Eye (tissue), 1 donor: ENCODE measurements around the gene GUCY1B1.
A peak's percentile ranks its signal among the peaks of the same experiment; 100 is the strongest.

ENCODE experiments used
- DNase-seq: peaks from one replicate; pipeline ENCODE4 v3.0.0-alpha.2; 2015

GUCY1B1 gene

DNA sequence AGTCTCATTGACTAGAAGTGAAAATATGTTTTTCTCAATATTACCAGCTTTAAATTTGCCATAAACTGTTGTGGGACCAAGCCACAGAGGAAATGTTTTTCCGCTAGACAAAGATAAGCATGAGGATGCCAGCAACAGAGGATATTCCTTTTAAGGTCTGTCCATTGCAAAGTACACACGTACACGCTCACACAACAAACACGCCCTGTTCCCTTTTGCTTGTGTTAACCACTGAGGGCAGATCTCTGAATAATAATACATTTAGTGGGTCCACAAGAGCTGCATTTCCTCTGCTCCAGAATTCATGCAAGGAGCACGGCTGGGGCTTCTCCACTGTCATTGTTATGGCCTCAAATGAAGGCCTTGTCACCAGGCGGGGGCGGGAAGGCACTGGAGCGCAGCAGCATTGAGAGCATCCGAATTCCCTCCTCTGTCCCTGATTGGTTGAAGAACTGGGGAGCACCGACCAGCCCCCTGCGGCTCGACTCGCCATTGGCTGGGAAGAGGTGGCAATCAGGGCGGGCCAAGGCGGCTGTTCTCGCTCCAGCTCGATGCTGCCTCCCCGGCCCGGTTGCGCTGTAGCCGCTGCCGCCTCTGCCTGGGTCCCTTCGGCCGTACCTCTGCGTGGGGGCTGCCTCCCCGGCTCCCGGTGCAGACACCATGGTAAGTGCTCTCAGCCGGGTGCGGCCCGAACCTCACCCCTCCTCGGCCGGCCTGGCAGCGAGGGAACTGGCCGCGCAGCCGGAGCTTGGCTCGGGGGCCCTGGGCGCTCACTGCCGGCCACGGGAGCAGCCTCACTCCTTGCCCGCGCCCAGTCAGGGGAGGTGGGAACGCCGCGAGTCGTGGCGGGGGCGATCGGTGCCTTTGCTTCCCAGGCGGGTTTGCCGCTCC is at the start of gene GUCY1B1:
Gene GUCY1B1, plus strand, starts transcription at position 541 of the 891 bp plus-strand sequence. Its CDS starts 120 bp downstream, at position 661.
- DNase-seq: peak; percentile 97

DNA sequence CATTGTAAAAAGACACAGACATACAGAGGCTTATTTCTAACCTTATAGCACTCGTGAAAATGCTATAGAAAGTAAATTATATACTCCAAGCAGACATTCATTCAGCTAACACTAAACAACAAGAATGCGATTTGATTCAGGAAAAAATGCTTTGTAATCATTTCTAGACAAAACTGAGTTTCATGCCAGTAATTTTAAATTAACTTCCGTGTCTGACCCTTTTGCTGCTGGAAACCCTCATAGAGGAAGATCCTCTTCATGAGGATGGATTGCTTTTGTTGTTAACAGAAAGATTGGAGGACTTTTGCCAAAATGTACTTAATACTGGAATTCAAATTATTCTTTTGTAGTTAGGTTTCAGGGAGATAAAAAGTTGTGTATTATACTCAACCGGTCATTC is 48.9 kb upstream of the GUCY1B1 start:
- DNase-seq: no peak

DNA sequence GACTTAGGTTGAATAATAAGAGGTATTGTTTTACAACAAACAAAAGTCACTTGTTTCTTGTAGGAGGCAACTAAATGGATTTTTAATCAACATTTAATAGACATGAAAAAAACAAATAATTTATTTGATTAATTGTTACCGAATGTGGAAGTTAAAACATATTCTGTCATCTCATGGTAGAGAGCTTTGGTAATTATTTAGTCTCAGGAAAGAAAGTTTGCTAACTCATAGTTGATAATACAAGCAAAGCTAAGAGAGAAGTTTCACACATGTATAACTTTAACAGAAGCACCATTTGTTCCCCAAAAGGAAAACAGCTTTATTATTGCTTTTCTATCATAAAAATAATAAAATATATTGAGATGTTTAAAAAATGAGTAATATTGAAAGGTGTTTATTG is 47.3 kb upstream of the GUCY1B1 start:
- no peak for DNase-seq

DNA sequence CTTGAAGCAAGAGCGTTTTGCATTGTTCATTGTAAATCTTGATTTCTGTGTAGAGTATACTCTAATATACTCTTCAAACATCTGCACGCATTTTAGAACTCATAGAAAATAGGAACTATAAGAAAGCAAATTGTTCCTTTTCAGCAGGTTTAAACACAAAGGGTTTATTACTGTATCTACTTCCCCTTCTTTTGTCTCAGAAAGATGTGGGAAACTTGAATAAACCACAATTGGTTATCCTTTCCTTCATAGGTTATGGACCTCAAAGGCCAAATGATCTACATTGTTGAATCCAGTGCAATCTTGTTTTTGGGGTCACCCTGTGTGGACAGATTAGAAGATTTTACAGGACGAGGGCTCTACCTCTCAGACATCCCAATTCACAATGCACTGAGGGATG is 46.0 kb upstream of the GUCY1B1 start:
- DNase-seq: no peak

DNA sequence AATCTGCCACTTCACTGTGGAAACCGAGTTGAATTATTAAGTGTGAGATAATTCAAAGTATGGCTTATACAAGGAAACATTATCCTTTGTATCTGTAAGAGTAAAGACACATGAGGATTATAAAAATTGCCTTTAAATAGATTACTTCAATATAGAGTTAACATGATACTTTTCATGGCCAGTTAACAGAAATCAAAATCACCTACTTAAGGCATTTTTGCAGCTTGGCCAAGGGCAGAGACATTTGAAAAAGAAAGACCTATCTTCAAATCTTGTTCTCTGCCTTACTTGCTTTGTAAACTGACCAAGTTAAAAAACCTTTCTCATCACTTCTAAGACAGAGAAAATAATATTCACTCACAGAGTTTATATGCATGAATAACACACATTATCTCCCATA is 44.9 kb upstream of the GUCY1B1 start:
- no peak for DNase-seq

DNA sequence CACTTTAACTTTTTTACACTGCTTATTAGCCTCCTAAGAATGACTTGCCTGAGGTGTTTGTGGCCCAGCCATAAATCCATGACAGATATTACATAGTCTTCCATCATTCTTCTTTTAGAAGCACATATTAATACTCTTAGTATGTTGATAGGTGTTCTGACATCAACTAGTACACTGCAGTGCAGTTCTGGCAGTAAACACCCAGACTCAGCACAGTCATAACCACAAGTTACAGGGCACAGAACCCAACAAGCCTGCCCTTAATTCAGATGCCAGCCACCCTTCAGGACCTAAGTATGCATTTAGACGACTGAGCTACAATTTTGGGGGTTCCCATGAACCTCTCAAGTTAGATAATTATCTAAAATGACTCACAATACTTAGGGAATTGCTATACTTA is 36.5 kb upstream of the GUCY1B1 start:
- no peak for DNase-seq

DNA sequence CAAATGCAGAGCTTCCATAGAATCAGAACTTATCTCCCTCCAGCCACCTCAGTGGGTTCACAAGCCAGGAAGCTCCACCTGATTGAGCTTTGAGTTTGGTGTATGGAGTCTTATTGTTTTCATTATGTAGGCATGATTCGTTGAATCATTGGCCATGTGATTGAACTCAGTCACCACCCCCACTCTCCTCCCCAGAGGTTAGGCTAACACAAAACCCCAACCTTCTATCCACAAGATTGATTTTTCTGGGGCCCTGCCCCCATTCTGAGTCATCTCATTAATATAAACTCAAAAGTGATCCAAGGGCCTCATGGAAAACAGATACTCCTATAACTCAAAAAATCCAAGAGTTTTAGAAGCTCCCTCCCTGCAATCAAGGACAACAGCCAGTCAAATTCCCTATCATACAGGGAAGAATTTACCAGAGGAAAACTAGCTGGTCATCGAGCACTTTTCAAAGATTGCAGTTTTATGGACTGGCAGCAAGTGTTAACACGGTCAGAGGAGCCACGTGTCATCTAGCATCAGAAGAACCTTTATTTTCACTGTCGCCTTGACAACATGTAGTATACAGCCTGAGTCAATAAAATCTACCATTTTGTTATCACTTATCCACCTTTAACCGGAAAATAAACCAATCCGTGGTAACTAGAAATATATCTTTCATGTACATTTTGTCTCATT is 35.9 kb upstream of the GUCY1B1 start:
- no peak for DNase-seq

DNA sequence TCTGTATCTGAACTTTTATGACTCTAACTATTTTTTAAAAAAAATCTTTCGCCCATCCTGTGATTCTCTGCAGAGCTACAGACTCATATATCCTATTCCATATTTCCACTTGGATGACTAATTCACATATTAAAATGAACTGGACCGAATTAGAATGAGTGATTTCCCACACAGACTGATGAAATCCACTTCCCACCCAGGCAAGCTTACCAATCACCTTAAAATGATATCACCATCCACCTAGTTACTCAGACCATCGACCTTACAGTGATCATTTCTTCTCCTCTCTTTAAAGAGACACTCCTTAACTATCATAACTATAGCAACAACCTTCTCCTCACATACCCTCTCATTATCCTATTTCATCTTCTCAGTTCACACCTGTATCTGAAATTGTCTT is 34.1 kb upstream of the GUCY1B1 start:
- DNase-seq: no peak

DNA sequence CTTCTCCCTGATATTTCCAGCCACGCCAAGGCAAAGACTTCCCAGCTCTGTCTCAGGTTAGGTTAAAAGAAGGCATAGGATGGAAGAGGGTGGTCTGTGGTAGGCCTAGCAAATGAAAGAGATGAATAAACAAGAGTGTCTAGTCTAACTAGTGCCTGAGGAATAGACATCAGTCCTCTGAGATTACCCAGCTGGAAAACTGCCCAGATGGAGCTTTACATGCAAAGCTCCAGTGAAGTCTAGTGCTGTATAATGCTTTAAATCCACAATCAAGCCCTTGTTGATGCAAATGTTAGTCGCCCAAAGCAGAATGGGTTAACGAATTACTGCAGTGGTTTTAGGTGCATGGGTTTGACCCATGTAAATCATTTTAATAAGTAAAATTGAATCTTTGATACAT is 24.8 kb upstream of the GUCY1B1 start:
- DNase-seq: peak; percentile 31

DNA sequence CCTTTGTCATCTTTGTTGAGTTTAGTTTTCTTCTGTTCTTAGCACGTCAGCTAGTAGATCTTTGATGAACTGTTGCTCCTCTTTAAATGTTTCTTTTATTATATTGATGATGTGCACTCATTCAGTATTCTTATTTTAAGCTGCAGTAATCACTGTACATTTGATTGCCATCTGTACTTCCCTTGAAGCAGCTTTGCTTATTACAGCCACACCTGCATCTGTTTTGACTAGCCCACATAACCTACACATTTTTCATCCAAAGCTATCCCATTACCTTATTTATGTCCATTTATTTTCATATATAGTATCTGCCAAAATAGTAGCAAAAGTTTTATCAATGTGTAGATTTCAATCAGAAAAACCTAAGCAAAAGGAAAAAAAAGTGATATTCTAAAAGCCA is 23.9 kb upstream of the GUCY1B1 start:
- no peak for DNase-seq

DNA sequence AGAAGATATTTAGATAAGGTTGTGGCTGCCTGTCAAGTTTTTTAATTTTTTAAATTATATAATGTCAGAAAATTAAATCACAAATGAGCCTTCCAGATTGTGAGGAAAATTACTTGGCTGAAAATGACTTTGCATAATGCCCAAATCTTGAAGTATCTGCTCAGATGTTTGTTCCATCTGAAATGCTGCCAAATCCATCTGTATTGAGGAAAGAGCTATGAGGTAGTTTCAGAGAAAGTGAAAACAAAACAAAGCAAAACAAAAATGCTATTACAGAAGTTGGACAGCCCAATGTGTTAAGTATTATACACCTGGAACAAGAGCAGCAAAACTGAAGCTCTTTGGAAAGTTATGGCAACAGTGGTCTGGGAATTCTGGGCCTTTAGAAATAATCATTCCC is 23.3 kb upstream of the GUCY1B1 start:
- peak; percentile 38 for DNase-seq

DNA sequence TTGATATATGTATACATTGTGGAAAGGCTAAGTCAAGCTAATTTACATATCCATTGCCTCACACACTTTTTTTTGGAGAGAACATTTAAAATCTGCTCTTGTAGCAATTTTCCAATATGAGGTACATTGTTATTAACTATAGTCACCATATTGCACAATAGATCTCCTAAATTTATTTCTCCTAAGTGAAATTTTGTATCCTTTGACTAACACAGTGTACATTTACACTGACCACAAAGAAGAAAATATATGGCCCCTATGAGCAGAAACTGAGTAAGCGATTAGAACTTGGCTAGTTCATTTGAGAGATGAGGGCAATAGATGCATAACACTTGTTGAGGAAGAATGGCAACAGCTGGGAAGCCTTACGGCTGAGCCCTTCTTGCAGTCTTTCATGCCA is 20.3 kb upstream of the GUCY1B1 start:
- DNase-seq: no peak

DNA sequence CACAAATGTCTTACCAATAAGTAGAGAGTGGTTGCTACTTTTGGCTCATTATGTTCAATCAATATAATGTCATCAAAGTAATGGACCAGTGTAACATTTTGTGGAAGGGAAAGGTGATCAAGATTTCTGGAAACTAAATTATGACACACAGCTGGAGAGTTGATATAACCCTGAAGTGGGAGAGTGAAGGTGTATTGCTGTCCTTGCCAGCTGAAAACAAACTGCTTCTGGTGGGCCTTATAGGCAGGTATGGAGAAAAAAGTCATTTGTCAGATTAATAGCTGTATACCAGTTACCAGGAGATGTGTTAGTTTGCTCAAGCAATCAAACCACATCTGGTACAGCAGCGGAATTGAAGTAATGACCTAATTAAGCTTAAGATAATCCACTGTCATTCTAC is 17.3 kb upstream of the GUCY1B1 start:
- no peak for DNase-seq

DNA sequence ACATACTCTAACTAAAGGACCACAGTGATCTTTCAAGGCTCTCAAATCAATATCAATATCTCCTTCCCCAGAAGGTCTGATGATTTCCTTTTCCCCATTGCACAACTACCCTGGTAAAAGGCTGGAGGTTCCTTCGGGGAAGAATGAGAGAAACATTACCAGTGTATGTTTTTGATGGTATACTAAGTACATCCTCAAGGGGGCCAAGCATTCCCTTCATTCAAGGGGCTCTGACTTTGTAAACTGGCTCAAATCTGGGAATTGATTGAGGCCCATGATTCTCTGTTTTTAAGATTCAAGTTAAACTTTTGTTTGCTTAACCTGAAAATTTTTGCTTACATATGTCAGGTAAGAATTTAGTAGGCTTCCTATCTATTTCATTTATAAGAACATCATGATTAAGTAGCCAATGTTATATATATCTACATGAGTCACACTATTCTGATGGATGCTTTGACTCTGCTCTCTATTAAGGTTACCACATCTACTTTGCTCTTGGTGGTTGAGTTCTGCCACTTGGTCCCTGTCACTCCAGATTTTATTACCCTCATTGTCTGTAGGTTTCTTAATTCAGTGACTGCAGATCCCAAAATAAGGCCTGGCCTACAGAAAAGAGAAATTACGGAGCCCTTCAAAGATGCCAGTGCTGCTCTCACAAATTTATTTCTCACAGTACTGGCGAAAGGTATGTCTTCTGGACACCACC is 16.4 kb upstream of the GUCY1B1 start:
- no peak for DNase-seq

DNA sequence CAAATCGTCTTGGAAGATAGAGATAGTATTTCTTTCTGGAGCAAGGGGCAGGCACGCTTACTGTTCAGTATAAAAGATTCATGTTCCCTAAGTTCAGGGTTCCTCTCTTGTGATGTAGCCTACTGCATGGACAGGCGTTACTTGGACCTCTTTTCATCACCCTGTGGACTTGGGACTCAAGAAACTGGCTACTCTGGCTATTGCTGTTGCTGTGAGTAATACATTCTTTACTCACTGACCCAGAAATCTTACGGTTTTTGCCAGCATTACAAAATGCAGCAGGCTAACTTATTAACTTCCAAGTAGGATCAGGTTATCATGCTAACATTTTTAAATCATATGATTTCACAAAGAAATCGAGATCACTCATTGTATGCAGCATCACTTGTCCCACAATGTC is 12.8 kb upstream of the GUCY1B1 start:
- DNase-seq: no peak

DNA sequence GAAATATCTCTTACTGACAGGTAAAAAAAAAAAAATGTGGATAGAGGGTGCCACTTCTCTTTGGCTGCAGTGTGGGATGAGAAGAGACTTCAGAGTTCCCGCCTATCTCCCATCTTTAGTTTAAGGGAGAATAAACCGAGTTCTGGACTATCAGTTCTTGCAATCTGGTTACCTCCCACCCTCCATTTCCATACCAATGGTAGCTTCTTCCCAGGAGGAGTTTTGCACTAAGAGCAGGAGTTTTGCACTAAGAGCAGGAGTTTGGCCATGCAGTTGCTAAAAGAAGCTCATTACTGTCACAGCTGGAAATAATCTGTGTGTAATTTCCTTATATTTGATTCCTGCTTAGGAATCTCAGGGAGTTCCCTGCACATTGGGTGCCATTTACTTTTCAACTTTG is 10.8 kb upstream of the GUCY1B1 start:
- DNase-seq: no peak

DNA sequence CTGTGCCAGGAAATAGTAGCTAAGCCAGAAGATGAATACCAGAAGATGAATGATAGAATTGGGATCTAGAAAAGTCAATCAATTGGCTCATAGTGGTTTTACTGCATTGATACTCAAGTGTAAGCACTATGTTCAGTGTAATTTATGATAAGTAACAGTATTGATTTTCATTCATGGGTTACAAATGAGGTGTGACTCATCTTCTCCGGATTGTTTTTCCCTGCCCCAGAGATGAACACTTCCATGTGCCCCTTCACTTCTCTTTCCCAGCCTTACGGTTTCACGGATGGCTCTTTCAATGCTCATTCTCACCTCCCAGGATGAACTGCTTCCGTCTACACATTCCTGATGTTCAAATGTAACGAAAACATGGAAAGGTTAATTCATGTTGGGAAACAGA is 9.8 kb upstream of the GUCY1B1 start:
- DNase-seq: no peak

DNA sequence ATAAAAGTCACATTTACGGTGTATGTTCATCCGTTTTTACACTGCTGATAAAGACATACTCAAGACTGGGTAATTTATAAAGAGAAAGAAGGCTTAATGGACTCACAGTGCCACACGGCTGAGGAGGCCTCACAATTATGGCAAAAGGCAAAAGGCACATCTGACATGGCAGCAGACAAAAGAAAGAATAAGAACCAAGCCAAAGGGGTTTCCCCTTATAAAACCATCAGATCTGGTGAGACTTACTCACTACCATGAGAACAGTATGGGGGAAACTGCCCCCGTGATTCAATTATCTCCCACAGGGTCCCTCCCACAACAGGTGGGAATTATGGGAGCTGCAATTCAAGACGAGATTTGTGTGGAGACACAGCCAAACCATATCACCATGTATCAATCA is 7.3 kb upstream of the GUCY1B1 start:
- no peak for DNase-seq

DNA sequence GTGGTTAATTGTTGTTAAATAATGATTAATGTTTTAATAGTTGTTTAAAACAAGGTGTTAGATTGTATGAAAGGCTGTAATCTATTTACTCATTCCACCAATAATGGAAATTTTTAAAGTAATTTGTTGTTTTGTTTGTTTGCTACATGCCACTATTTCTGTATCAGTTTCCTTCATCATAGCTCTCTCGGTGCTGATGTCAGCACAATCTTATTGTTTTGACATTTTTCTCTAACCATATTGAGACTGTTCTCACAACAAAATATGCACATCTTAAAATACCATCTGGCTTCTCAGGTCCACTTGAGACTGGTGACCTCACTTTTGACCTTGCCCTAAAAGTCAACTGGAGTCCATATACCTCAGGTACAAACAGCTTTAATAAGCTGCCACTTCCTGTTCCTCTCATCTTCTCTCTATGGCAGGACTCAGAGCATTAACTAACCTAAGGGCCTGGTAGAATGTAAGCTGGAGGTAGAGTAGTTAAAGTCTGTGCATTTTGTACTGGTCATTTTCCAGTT is 1.0 kb upstream of the GUCY1B1 start:
- no peak for DNase-seq

DNA sequence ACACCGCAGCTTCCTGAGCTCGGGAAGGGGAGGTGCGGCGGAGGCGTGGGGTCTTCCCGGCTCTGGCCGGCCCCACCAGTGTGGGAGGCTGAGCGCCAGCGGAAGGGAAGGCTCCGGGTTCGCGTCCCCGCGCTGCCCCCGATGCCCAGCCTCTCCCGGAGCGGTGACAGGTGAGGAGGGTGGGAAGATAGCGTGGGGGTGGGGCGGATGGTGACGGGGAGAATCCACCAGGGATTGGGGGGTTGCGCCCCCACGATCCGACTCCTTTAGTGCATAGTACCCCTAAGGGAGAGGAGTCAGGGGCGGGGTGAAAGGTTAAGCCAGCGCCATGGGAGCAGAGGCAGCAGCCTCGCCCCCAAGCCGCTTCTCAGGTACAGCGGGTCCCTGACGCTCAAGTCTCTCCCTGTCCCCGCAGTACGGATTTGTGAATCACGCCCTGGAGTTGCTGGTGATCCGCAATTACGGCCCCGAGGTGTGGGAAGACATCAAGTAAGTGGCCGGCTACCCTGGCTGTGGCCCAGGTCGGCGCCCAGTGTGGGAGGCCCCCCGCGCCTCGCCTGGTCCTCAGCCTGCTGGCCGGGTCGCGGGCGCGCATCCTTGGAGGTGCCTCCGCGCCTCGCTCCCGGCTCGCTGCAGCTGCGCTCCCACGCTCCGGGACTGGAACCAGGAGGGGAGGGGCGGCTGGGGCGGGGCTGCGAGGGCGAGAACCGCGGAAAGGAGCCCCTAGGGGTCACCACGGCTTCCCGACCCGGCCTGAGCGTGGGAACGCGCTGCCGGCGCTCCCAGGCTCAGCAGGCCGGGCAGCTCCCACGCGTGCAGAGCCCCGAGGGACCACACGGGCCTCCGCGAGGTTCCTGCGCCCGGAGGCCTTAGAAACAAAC is 791 bp downstream of the GUCY1B1 start:
- peak; percentile 82 for DNase-seq

DNA sequence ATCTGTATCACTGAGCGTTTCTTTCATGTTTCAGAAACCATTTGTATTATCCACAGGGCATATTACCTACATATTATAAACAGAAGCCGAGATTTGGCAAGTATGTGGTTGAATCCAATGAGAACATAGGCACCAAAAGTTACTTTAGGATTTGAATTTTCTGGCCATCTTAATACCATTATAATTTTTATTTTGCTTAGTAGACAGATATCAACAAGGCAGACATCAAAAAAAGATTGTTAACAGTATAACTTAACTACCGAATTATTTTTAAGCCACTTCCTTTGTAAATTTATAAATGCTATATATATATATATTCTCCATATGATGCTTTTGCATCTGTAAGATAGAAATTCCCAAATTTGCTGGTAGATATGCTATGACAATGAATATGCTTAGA is 2.2 kb downstream of the GUCY1B1 start:
- DNase-seq: no peak

DNA sequence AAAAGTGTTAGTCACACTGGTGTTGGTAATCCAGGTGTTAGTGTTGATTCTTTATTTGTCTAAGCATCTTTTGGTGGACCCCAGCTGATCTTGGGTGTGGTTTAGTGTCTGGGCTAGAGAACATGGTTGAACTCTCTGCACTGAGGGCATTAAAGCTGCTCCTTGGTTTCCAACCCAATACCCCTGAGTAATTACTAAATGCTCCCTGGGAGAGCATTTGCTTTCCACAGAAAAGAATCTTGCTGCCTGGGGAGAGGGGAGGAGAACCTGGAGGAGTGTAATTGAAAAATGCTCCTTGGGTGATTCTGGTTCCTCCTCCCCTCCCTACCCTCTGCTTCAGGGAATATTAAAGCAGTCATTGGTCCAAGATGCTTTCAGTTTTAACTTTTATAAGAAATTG is 3.1 kb downstream of the GUCY1B1 start:
- DNase-seq: no peak

DNA sequence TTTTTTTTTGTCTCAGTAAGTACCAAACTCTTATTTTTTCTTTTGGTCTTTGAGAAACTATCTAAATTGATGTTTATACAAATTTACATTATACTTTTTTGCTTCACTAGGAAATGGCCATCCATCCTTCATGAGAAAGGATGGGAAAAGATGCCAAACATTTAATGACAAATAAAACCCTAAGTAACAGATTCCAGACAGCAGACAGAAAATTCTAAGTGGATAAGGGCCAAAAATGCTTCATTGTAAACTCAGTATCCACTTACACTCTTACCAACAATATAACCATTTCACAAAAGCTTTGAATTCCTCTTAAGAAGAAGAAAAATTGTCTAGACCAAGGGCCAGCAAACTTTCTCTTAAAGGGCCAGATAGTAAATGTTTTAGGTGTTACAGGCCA is 3.5 kb downstream of the GUCY1B1 start:
- DNase-seq: no peak
